ENCODE measurements around the gene TLK1.

DNA sequence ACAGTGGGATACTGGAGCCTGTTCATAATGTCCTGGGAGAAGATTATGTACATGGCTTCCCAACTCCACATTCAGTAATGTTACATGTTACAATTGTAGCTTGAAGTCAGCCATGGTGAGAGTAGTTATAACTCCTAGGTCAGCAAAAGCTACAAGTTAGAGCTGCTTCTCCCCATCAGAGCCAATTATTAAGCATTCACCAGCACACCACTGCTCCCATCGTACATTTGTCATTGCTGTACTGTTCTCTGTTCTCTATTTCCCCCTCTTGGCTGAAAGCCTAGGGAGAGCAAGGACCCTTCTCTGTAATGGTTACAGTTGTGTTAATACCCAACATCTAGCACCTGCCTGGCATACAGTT, 5.3 kb upstream of the TLK1 start:
- TF ChIP-seq, protein P1, sequence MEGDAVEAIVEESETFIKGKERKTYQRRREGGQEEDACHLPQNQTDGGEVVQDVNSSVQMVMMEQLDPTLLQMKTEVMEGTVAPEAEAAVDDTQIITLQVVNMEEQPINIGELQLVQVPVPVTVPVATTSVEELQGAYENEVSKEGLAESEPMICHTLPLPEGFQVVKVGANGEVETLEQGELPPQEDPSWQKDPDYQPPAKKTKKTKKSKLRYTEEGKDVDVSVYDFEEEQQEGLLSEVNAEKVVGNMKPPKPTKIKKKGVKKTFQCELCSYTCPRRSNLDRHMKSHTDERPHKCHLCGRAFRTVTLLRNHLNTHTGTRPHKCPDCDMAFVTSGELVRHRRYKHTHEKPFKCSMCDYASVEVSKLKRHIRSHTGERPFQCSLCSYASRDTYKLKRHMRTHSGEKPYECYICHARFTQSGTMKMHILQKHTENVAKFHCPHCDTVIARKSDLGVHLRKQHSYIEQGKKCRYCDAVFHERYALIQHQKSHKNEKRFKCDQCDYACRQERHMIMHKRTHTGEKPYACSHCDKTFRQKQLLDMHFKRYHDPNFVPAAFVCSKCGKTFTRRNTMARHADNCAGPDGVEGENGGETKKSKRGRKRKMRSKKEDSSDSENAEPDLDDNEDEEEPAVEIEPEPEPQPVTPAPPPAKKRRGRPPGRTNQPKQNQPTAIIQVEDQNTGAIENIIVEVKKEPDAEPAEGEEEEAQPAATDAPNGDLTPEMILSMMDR (conservative IDR thresholded peaks at IDR 0.05; ENCODE audit: low read depth, low read length), result no peak
- no peak for TF ChIP-seq EZH2 (IDR thresholded peaks at IDR 0.05; ENCODE audit: low read length, unreplicated experiment)
